Measurements from ENCODE around the gene TUBB4B. TPM values are rescaled to one million over a fixed set of nuclear protein-coding genes. Genes with fewer than 3 reads are reported as not detected.

TUBB4B gene
- total RNA-seq, 3 donors from 2014 or later (not counting 1 experiment from before 2014, with no cell fraction given), result 84.4 to 121 (median 93.9) TPM

GRCh38 chr9:137205126-137206069, 35.7 kb upstream of the TUBB4B start, which contains the start of the genes NDOR1 and TMEM203:
NDOR1 (plus strand) TSS chr9:137205700; CDS start chr9:137205778, 78 bp downstream.
TMEM203 (minus strand) TSS chr9:137205648; CDS start chr9:137205414, 234 bp downstream.
- H3K4me1 ChIP-seq (ENCODE audit: control insufficient read depth, insufficient read depth, low read length), result peaks cover 39% of the 10 kb centered on the region
- H3K9me3 ChIP-seq (ENCODE audit: control insufficient read depth, insufficient read depth, low read length), result no peaks in the 10 kb centered on the region
- Mint-ChIP-seq H3K36me3 (no peaks in the 10 kb centered on the region), H3K9me3 (no peaks in the 10 kb centered on the region), H3K4me3 (peak within 1 kb of the TSS; percentile 93), H3K27ac (peak within 1 kb of the TSS; percentile 92 to 96), H3K4me1 (peaks cover 37 to 45% of the 10 kb centered on the region in 2 donors), H3K27me3 (ENCODE audit: low read depth in 2 of 2) (no peaks in the 10 kb centered on the region)
- no peaks in the 10 kb centered on the region for H3K36me3 ChIP-seq (ENCODE audit: control insufficient read depth, insufficient read depth, low read length)
- H3K4me3 ChIP-seq (ENCODE audit: low read length), result peak within 1 kb of the TSS; percentile 81
- WGBS (ENCODE audit: insufficient coverage), result under 1% methylated on average over 98 of the region's 98 CpGs
- ATAC-seq, result peak; percentile 52 to 63 (median 56)
- no peaks in the 10 kb centered on the region for H3K27me3 ChIP-seq (ENCODE audit: control insufficient read depth, insufficient read depth, low read length)
- peak within 1 kb of the TSS; percentile 80 for H3K27ac ChIP-seq (ENCODE audit: low read length)
- no peak for TF ChIP-seq CTCF (IDR thresholded peaks at IDR 0.05)
- peak; percentile 95 for DNase-seq
- intact Hi-C loops (cut with micrococcal nuclease), result loop anchor here (1.0 to 2.0 kb wide), 2 partner anchors 17 kb away; partner anchors contain the start of genes ANAPC2, RNF208 and SSNA1

GRCh38 chr9:137206602-137207001, 34.5 kb upstream of the TUBB4B start:
- Histone ChIP-seq H3K9me3 (ENCODE audit: control insufficient read depth, insufficient read depth, low read length) (no peaks in the 10 kb centered on the region), H3K4me3 (ENCODE audit: low read length) (no peak overlapping the region), H3K27me3 (ENCODE audit: control insufficient read depth, insufficient read depth, low read length) (no peaks in the 10 kb centered on the region), H3K27ac (ENCODE audit: low read length) (no peak overlapping the region), H3K4me1 (ENCODE audit: control insufficient read depth, insufficient read depth, low read length) (peaks cover 32% of the 10 kb centered on the region), H3K36me3 (ENCODE audit: control insufficient read depth, insufficient read depth, low read length) (no peaks in the 10 kb centered on the region)
- ATAC-seq (no peak), DNase-seq (no peak)
- peak overlapping the region; percentile 92 to 96 for H3K27ac Mint-ChIP-seq
- WGBS (ENCODE audit: insufficient coverage), result 87% methylated on average over 7 of the region's 7 CpGs
- peaks cover 38 to 39% of the 10 kb centered on the region in 2 donors for H3K4me1 Mint-ChIP-seq
- H3K4me3 Mint-ChIP-seq, result peak overlapping the region; percentile 93
- H3K9me3 Mint-ChIP-seq, result no peaks in the 10 kb centered on the region
- TF ChIP-seq CTCF (IDR thresholded peaks at IDR 0.05), result no peak
- no peaks in the 10 kb centered on the region for H3K36me3 Mint-ChIP-seq
- H3K27me3 Mint-ChIP-seq (ENCODE audit: low read depth in 2 of 2), result no peaks in the 10 kb centered on the region
- intact Hi-C loops (cut with micrococcal nuclease), result no loop called here

DNA sequence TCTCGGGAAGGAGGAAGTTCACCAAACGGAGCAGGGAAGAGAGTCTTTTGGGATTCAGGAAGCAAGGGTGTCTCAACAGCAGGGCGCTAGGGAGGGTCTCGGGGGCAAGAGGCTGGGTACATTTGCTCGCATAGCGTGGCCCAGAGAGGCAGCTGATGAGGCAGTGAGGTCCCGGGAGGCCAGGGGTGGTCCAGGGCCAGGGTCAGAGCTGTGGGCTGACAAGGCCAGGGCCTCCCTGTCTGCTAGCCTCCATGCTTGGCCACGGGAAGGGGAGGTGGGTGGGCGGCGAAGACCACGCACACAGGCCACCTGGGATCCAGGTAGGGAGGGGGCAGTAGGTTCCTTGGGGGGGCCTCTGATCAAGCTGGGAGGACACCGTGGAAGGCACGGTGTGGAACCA, 29.6 kb upstream of the TUBB4B start:
- intact Hi-C loops (cut with micrococcal nuclease), result no loop called here
- Mint-ChIP-seq H3K4me1 (peaks cover 16% of the 10 kb centered on the region in 2 donors), H3K27me3 (ENCODE audit: low read depth in 2 of 2) (no peaks in the 10 kb centered on the region), H3K9me3 (no peaks in the 10 kb centered on the region), H3K27ac (no peak overlapping the region), H3K36me3 (no peaks in the 10 kb centered on the region), H3K4me3 (no peak overlapping the region)
- no peak for ATAC-seq
- no peak overlapping the region for H3K27ac ChIP-seq (ENCODE audit: low read length)
- H3K27me3 ChIP-seq (ENCODE audit: control insufficient read depth, insufficient read depth, low read length), result no peaks in the 10 kb centered on the region
- no peak overlapping the region for H3K4me3 ChIP-seq (ENCODE audit: low read length)
- no peak for TF ChIP-seq CTCF (IDR thresholded peaks at IDR 0.05)
- DNase-seq, result no peak
- H3K36me3 ChIP-seq (ENCODE audit: control insufficient read depth, insufficient read depth, low read length), result no peaks in the 10 kb centered on the region
- WGBS (ENCODE audit: insufficient coverage), result 88% methylated on average over 13 of the region's 13 CpGs
- peaks cover 6% of the 10 kb centered on the region for H3K4me1 ChIP-seq (ENCODE audit: control insufficient read depth, insufficient read depth, low read length)
- H3K9me3 ChIP-seq (ENCODE audit: control insufficient read depth, insufficient read depth, low read length), result no peaks in the 10 kb centered on the region

Data from natural killer cell (primary cell).